NCI-H345 (cell line): Measurements from ENCODE around the gene SERTAD1.
"Not testable (repeated sequence)": the region's sequence is repeated elsewhere in the genome, so short reads cannot be mapped to it uniquely, and the experiment has no call there.

Experiments used
- DNase-seq: peaks from one replicate; lab custom pipeline; 2025; lab: John Stamatoyannopoulos, UW

Gene SERTAD1

GRCh38 chr19:40421993-40422747 lies 3.6 kb downstream of the SERTAD1 start:
- DNase-seq: no peak

DNA sequence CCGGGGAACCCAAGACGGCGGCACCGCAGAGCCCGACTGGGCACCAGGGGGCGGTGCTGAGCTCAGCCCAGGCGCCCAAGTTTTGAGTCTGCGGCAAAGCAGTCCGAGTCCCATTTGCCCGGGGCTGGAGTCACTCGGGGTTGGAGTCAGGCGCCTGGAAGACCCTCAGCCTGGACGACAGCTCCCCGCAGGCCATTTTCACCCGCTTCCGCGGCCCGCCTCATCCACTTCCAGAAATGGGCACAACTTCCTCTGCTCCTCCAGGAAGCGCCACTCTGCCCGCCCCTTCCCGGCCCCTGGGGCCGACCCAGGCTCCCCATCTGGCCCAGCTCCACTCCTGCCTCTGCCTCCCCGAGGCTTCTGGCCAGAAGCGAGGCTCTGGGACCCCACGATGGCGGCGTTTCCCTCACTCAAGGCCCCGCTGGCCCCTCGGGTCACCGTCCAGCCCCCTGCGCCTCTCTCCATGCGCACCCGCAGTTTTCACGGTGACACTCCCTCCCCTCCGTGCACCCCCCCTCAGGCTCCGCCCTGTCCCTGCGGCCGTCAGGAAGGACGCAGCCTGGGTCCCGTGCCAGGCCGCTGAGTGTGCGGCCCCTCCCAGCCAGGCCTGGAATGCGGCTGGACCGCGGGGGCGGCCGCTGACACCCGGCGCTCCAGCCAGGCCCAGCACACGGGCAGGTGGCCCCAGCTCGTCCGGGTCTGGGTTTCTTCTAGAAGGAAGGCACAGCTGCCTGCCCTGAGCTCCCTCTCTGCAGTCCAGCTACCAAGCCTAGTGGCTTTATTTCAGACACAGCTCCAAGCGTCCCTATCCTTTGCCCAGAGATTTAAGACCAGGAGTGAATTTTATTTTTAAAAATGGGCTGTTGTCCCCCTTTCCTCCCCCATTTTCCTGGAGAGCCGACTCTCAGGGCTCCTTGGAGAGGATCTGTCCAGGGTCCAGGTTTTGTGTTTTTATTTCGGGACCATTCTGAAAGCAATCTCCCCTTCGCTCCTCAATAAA lies 4.7 kb downstream of the SERTAD1 start:
- peak; percentile 93 for DNase-seq

- no peak for DNase-seq
These were observed 5.4 kb downstream of the SERTAD1 start for GRCh38 chr19:40420451-40420765.

- DNase-seq: no peak
These were observed 6.0 kb downstream of the SERTAD1 start for GRCh38 chr19:40419780-40420179.

- no peak for DNase-seq
These were observed 6.7 kb downstream of the SERTAD1 start for GRCh38 chr19:40419066-40419612.

DNA sequence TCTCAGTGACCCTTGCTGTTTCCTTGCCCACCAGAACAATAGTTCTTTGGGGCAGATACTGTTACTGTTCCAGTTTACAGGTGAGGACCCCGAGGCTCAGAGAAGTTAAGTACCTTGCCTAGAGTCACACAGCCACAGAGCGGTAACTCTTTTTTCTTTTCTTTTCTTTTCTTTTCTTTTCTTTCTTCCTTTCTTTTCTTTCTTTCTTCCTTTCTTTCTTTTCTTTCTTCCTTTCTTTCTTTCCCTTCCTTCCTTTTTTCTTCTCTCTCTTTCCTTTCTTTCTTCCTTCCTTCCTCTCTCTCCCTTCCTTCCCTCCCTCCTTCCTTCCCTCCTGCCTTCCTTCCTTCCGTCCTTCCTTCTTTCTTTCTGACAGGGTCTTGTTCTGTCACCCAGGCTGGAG lies 7.8 kb downstream of the SERTAD1 start:
- no peak for DNase-seq

DNA sequence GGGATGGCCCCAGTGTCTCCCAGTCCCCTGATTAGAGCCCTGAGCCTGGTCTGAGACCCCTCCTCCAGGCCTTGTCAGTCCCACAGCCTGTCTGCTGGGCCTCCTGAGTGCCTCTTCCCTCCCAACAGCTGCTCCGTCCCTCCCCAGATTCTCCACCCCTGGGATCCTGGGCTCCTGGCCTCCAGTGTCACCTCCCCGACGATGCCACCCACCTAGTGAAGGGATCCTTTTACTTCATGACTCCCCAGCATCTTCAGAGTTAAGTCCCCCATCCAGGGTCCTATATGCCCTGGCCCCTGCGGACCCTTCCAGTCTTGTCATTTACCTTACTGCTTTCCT lies 8.2 kb downstream of the SERTAD1 start:
- no peak for DNase-seq

DNA sequence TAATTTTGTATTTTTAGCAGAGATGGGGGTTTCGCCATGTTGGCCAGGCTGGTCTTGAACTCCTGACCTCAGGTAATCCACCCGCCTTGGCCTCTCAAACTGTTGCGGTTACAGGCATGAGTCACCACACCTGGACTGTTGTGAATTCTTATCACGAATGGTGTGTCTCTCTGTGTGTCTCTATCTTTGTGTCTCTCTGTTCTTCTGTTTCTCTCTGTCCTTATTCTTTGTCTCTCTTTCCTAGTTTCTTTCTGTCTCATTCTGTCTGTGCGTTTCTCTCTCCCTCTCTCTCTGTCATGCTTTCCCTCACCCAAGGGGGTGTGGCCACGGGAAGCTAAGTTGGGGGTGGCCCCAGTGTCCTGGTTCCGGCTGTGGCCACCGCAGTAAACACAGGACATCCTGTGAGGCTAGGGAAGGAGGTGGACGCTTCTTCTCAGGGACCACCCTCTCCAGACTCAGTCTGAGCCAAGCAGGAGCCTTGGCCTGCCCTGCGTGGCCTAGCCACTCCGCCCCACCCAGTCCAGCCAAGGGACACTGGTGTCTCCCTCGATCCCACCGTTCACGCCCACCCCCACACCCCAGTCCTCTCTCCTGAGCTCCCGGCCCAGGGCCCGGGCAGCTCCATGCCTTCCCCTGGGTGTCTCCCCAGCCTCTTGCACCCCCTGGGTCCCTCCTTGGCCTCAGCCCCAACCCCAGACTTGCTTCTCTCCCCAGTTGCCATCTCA lies 8.7 kb downstream of the SERTAD1 start:
- DNase-seq: no peak

DNA sequence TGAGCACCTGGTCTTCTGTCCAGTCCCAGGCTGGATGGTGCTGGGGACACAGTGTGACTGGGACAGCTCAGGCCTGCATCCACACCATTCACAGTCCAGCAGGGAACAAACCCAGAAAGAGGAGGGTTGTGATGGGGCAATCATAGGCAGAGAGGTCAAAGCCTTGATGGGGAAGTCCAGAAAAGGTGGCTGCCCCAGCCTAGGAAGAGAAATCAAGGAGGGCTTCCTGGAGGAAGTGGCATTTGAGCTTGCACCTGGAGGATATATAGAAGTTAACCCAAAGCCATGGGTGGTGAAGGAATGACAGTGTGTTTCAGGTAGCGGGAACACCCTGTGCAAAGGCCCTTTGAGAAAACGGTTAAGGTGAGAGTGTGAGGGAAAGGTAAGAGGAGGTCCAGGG lies 10.0 kb downstream of the SERTAD1 start:
- DNase-seq: no peak

- no peak for DNase-seq
These were observed 11.0 kb downstream of the SERTAD1 start for GRCh38 chr19:40414542-40415535.

- DNase-seq: no peak
These were observed 12.4 kb downstream of the SERTAD1 start, which contains the start of gene PRX for GRCh38 chr19:40413291-40413845. Gene PRX, minus strand, starts transcription at chr19:40413378. Its CDS starts 5,446 bp downstream, at chr19:40407932.

GRCh38 chr19:40412866-40413265 lies 12.9 kb downstream of the SERTAD1 start:
- no peak for DNase-seq

- DNase-seq: no peak
These were observed 13.8 kb downstream of the SERTAD1 start for GRCh38 chr19:40411958-40412499.

- DNase-seq: no peak
These were observed 14.5 kb downstream of the SERTAD1 start for GRCh38 chr19:40411125-40411842.

DNA sequence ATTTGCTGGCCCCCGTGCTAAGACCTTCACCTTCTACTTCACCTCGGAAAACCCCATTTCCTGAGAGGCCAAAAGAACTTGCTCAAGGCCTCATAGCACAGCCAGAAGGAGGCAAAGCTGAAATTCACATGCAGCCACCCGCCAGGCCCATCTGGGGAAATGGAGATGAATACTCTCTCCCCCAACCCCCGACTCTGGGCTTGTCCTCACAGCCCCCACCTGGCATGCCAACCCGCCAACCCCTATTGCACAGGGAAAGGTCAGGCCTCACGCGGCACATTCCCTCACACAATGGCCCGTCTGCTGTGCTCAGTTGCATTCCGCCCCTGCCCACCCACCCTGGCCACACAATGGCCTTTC lies 15.8 kb downstream of the SERTAD1 start:
- DNase-seq: no peak

DNA sequence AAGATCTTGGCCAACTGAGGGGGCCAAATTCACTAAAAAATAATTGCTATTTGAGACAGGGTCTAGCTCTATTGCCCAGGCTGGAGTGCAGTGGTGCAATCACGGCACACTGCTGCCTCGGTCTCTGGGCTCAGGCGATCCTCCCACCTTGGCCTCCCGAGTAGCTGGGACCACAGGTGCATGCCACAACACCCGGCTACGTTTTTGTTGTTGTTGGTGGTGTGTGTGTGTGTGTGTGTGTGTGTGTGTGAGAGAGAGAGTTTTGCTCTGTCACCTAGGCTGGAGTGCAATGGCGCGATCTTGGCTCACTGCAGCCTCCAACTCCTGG lies 17.2 kb downstream of the SERTAD1 start:
- not testable (repeated sequence) for DNase-seq

GRCh38 chr19:40407714-40408597 lies 17.8 kb downstream of the SERTAD1 start:
- DNase-seq: no peak

DNA sequence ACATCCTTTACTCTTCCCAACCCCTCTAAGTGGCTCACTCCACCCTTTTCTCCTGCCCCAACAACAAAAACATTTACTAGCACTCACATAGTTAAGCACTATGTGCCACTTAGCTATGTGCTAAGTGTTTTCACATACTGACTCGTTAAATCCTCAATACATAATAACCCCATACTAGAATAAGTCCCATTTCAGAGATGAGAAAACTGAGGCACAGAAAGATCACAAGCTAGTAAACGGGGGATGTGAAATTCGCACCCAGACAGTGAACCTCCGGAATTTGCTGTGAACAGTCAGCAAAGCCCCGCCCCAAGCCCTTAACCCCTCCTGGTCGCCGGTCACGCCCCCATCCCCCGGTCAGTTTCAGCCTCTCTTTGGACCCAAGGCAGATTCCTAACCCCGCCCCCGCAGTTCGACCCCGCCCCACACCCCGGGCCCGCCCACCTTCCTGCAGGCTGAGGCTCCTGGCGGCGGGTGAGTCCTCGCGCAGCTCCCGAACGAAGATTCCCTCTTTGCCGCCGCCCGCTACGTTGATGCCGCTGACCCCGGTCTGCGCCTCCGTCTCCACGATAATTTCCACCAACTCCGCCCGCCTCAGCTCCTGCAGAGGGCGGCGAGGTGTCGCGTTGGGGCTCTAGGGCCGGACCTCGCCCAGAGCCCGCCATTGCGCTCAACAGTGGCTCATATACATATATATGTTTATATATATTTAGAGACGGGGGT lies 22.4 kb downstream of the SERTAD1 start:
- DNase-seq: peak; percentile 92
